Measurements from ENCODE around the gene KDM4B.

Gene KDM4B

DNA sequence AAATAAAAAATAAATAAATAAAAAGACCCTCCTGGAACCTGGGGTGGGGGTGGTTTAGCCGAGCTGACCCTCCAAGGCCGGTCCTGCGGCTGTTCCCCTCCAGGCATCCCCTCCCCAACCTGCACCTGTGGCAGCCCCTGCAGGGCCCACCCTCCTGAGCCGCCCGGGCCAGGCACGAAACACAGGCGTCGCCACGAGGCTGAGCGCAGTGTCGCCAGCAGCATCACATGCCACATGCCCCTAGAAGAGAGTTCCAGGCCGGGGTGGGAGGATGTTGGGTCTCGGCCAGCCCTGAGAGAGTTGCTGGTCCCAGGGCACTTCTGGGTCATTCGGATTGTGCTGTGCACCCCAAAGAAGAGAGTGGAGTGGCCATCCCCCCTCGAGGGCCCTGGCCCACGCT lies 82.0 kb downstream of the KDM4B start:
- Histone ChIP-seq H3K27me3 (ENCODE audit: control insufficient read depth, insufficient read depth, low read length) (no peaks in the 10 kb centered on the region), H3K9ac (ENCODE audit: low read depth, low read length) (no peak overlapping the region), H3K4me1 (ENCODE audit: control insufficient read depth, insufficient read depth, low read length) (peaks cover 2% of the 10 kb centered on the region), H3K9me3 (ENCODE audit: control insufficient read depth, insufficient read depth, low read length) (no peaks in the 10 kb centered on the region), H3K4me3 (ENCODE audit: low read depth, low read length) (no peak overlapping the region), H3K36me3 (ENCODE audit: control insufficient read depth, insufficient read depth, low read length) (peaks cover 23% of the 10 kb centered on the region)

DNA sequence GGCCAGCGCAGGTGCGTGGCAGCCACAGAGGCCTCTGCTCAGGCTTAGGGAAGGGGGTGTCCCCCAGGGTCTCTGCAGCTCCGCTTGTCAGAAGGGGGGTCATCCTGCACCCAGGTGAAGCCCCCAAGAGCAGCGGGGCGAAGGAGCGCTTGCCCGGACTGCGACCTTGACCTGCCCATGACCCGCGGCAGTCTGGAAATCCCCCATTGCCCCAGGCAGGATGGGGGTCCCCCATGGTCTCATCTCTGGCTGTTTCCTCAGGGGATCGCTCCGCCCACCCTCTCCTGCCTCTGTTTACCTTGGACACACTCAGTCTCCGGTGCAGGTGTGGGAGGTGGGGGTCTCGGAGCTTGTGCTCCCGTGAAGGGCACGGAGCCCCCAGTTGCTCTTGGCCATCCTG lies 82.7 kb downstream of the KDM4B start:
- Histone ChIP-seq H3K27me3 (ENCODE audit: control insufficient read depth, insufficient read depth, low read length) (no peaks in the 10 kb centered on the region), H3K9me3 (ENCODE audit: control insufficient read depth, insufficient read depth, low read length) (no peaks in the 10 kb centered on the region), H3K9ac (ENCODE audit: low read depth, low read length) (no peak overlapping the region), H3K4me1 (ENCODE audit: control insufficient read depth, insufficient read depth, low read length) (peaks cover 2% of the 10 kb centered on the region), H3K4me3 (ENCODE audit: low read depth, low read length) (no peak overlapping the region), H3K36me3 (ENCODE audit: control insufficient read depth, insufficient read depth, low read length) (peaks cover 23% of the 10 kb centered on the region)

DNA sequence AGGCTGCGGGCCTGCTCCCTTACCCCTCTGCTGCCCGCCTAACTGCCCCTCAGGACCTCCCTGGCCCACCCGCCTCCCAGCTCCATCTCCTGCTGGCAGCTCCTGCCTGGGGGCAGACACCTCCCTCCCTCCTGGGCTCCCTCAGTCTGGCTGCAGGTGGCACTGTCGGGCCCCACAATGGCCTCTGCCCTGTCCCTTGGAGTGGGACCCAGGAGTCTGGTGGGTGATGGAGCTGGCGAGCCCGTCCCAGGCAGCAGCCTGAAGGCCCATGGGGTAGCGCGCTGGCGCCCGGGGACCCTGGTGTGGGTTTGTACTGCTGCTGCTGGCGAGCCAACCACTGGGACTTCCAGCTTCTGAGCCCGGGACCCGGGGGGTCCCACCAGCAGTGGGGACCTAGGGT lies 83.6 kb downstream of the KDM4B start:
- Histone ChIP-seq H3K36me3 (ENCODE audit: control insufficient read depth, insufficient read depth, low read length) (peaks cover 19% of the 10 kb centered on the region), H3K4me3 (ENCODE audit: low read depth, low read length) (no peak overlapping the region), H3K9ac (ENCODE audit: low read depth, low read length) (no peak overlapping the region), H3K4me1 (ENCODE audit: control insufficient read depth, insufficient read depth, low read length) (peaks cover 2% of the 10 kb centered on the region), H3K9me3 (ENCODE audit: control insufficient read depth, insufficient read depth, low read length) (no peaks in the 10 kb centered on the region), H3K27me3 (ENCODE audit: control insufficient read depth, insufficient read depth, low read length) (no peaks in the 10 kb centered on the region)

DNA sequence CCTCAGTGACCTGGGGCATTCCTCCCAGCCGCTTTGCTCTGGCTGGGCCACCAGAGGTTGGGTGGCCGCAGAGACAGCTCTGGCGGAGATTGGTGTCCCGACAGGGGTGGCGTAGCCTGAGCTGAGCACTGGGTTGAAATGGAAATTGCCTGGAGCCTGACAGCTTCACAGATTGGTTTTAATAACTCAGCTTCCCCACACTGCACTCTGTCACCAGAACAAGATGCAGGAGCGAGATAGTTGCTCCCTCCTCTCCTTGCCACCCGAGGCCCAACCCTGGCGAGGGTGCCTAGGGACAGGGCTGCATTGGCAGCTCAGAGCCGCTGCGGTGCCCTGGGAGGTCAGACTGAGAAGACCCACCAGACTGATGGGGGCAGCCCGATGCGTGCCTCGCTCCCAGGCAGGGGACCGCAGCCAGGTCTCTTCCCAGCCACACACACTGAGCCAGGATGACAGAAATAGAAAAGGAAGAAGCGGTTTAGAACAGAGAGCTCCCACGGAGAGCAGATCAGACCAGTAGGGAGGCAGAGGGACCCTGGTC lies 84.1 kb downstream of the KDM4B start:
- Histone ChIP-seq H3K4me1 (ENCODE audit: control insufficient read depth, insufficient read depth, low read length) (peaks cover 2% of the 10 kb centered on the region), H3K36me3 (ENCODE audit: control insufficient read depth, insufficient read depth, low read length) (peaks cover 15% of the 10 kb centered on the region), H3K27me3 (ENCODE audit: control insufficient read depth, insufficient read depth, low read length) (no peaks in the 10 kb centered on the region), H3K9ac (ENCODE audit: low read depth, low read length) (no peak overlapping the region), H3K9me3 (ENCODE audit: control insufficient read depth, insufficient read depth, low read length) (no peaks in the 10 kb centered on the region), H3K4me3 (ENCODE audit: low read depth, low read length) (no peak overlapping the region)

DNA sequence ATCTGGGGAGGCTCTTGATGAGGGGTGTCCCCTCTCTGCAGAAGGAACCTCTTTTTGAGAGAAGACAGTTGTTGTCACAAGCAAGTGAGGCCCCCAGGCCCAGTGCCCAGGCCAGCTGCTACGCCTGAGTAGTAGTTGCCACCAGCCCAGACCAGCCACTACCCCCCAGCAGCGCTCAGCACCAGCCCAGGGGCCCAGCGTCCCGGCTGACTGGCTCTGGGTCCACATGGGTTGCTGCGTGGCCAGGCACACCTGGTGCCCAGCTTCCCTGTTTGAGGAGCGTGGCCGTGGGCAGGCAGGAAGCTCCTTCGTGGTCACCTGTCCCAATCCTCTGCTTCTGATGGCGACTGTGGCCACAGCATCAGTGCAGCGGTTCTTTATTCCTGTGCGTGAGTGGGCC lies 84.7 kb downstream of the KDM4B start:
- no peaks in the 10 kb centered on the region for H3K27me3 ChIP-seq (ENCODE audit: control insufficient read depth, insufficient read depth, low read length)
- H3K4me3 ChIP-seq (ENCODE audit: low read depth, low read length): no peak overlapping the region
- H3K9ac ChIP-seq (ENCODE audit: low read depth, low read length): no peak overlapping the region
- peaks cover 11% of the 10 kb centered on the region for H3K36me3 ChIP-seq (ENCODE audit: control insufficient read depth, insufficient read depth, low read length)
- H3K4me1 ChIP-seq (ENCODE audit: control insufficient read depth, insufficient read depth, low read length): peaks cover under 1% of the 10 kb centered on the region
- H3K9me3 ChIP-seq (ENCODE audit: control insufficient read depth, insufficient read depth, low read length): no peaks in the 10 kb centered on the region

DNA sequence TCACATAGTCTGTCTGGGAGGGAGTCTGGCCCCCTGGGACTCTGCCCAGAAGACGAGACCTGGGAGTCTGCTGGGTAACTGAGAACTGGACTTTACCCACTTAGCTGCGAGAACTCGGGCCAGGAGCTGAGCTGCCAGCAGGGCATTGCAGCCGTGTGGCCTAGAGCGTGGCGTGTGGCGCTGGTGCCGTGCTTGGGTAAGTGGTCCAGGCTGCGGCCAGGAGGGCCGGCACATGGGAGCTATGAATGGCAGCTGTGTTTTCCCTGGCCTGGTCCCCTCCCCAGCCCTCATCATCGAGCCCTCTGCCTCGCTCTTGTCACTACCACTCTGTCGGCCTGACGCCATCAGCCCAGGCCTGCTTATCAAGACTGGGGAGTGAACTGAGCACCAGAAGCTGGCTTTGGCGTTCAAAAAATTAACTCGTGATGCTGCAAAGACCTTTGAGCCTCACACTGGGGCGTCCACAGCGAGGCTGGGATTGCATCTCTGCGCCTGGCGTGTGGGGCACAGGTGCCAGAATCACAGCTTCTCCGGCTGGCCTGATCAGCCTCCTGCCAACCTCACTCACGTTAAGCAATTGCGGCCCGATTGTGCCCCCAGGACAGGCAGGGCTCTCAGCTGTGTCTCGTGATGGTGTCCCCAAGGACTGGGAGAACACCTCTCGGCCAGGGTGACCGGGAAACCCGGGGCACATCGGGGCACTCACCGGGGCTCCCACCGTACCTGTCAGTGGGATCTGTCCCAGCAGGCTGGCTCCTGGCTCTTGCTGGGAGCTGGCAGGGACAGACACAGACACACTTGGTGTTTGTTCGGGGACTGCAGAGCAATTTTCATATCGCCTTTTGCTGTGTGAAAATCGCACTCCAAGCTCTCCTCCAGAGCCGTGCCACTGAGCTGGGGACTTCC lies 85.9 kb downstream of the KDM4B start:
- H3K4me3 ChIP-seq (ENCODE audit: low read depth, low read length): no peak overlapping the region
- H3K36me3 ChIP-seq (ENCODE audit: control insufficient read depth, insufficient read depth, low read length): peaks cover 7% of the 10 kb centered on the region
- no peak overlapping the region for H3K9ac ChIP-seq (ENCODE audit: low read depth, low read length)

DNA sequence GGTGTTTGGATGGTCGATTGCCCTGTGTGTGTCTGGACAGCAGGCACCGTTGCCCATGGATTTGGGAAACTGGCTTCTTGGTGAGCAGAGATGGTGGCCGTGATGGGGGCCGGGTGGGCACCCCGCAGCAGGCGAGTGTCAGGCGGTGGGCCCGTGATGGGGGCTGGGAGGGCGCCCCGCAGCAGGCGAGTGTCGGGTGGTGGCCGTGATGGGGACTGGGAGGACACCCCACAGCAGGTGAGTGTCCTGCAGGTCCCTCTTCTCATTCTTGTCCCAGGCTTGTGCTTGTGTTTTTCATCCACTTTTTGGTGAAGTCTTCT lies 86.5 kb downstream of the KDM4B start:
- peaks cover 7% of the 10 kb centered on the region for H3K36me3 ChIP-seq (ENCODE audit: control insufficient read depth, insufficient read depth, low read length)
- H3K4me1 ChIP-seq (ENCODE audit: control insufficient read depth, insufficient read depth, low read length): no peaks in the 10 kb centered on the region
- H3K9me3 ChIP-seq (ENCODE audit: control insufficient read depth, insufficient read depth, low read length): no peaks in the 10 kb centered on the region
- no peak overlapping the region for H3K4me3 ChIP-seq (ENCODE audit: low read depth, low read length)
- no peak overlapping the region for H3K9ac ChIP-seq (ENCODE audit: low read depth, low read length)
- H3K27me3 ChIP-seq (ENCODE audit: control insufficient read depth, insufficient read depth, low read length): no peaks in the 10 kb centered on the region

More for the DNA sequence above, 85.9 kb downstream of the KDM4B start:
- Histone ChIP-seq H3K4me1 (ENCODE audit: control insufficient read depth, insufficient read depth, low read length) (no peaks in the 10 kb centered on the region), H3K27me3 (ENCODE audit: control insufficient read depth, insufficient read depth, low read length) (no peaks in the 10 kb centered on the region), H3K9me3 (ENCODE audit: control insufficient read depth, insufficient read depth, low read length) (no peaks in the 10 kb centered on the region)

DNA sequence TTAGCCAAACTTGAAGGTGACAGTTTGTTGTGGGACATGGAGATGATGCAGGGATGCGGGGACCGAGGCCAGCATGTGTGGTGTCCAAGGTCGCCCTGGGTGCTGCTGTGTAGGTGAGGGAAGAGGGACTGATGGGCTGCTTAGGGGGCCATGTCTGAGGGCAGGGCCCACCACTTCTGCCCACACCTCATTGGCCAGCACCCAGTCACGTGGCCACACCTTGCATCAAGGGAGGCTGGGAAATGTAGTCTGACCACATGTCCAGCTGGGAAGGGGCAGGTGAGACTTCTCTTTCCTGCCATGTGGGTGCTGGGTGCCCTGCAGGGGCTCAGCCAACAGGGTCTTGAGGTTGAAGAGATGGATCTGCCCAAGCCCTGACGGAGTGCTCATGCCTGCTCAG lies 88.9 kb downstream of the KDM4B start:
- H3K36me3 ChIP-seq (ENCODE audit: control insufficient read depth, insufficient read depth, low read length): peaks cover 10% of the 10 kb centered on the region
- no peaks in the 10 kb centered on the region for H3K4me1 ChIP-seq (ENCODE audit: control insufficient read depth, insufficient read depth, low read length)
- no peaks in the 10 kb centered on the region for H3K9me3 ChIP-seq (ENCODE audit: control insufficient read depth, insufficient read depth, low read length)
- no peak overlapping the region for H3K4me3 ChIP-seq (ENCODE audit: low read depth, low read length)
- H3K27me3 ChIP-seq (ENCODE audit: control insufficient read depth, insufficient read depth, low read length): no peaks in the 10 kb centered on the region
- H3K9ac ChIP-seq (ENCODE audit: low read depth, low read length): no peak overlapping the region

DNA sequence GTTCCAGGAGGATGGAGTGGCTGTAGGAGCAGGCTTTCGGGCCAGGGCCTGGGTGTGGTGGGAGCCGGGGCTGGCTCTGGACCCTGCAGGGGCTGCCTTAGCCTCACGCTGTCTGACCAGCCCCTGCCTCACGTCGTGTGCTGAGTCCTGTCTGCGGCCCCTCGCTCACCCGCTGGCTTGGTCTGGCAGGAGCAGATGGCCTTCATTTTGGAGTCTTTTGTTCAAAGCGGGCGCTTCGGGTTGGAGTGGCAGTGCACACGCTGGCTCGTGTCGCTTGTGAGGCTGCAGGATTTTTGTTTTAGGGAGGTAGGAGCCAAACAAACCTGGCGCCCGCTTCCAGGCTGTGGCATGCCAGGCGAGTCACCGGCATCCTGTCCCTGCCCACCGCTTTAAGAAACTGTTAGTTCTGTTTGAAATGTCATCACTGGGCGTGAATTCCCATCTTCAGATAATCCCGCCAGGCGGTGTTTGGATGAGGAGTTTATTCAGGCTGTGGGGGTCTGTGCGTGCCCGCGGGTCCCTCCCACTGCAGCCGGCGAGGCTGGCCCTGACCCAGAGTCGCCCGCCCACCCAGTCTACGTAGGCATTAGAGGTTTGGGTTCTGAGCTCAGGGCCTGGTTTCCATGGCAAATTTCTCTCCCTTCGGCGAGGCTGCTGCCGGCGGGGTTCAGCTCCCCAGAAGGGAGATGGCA lies 89.8 kb downstream of the KDM4B start:
- peaks cover 10% of the 10 kb centered on the region for H3K36me3 ChIP-seq (ENCODE audit: control insufficient read depth, insufficient read depth, low read length)
- no peak overlapping the region for H3K4me3 ChIP-seq (ENCODE audit: low read depth, low read length)
- H3K4me1 ChIP-seq (ENCODE audit: control insufficient read depth, insufficient read depth, low read length): no peaks in the 10 kb centered on the region
- H3K9ac ChIP-seq (ENCODE audit: low read depth, low read length): no peak overlapping the region
- H3K9me3 ChIP-seq (ENCODE audit: control insufficient read depth, insufficient read depth, low read length): no peaks in the 10 kb centered on the region
- H3K27me3 ChIP-seq (ENCODE audit: control insufficient read depth, insufficient read depth, low read length): no peaks in the 10 kb centered on the region

DNA sequence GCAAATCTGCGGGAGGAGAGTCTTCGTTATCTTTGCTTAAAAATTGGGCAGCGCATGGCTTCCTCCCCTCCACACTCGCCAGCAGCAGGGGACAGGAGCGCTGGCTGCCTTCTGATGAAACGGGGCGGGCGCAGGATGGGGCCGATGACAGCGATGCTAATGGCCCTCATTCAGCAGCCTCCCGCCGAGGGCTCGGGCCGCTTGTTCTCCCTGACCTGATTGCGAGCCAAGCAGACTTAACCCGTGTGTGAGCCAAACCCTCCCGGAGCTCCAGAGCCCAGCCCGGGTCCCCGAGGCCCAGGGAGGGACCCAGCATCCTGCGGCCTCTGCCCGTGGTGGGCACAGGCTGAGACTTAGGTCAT lies 90.3 kb downstream of the KDM4B start:
- Histone ChIP-seq H3K36me3 (ENCODE audit: control insufficient read depth, insufficient read depth, low read length) (peaks cover 13% of the 10 kb centered on the region), H3K9ac (ENCODE audit: low read depth, low read length) (no peak overlapping the region), H3K9me3 (ENCODE audit: control insufficient read depth, insufficient read depth, low read length) (no peaks in the 10 kb centered on the region), H3K27me3 (ENCODE audit: control insufficient read depth, insufficient read depth, low read length) (no peaks in the 10 kb centered on the region), H3K4me3 (ENCODE audit: low read depth, low read length) (no peak overlapping the region), H3K4me1 (ENCODE audit: control insufficient read depth, insufficient read depth, low read length) (no peaks in the 10 kb centered on the region)

DNA sequence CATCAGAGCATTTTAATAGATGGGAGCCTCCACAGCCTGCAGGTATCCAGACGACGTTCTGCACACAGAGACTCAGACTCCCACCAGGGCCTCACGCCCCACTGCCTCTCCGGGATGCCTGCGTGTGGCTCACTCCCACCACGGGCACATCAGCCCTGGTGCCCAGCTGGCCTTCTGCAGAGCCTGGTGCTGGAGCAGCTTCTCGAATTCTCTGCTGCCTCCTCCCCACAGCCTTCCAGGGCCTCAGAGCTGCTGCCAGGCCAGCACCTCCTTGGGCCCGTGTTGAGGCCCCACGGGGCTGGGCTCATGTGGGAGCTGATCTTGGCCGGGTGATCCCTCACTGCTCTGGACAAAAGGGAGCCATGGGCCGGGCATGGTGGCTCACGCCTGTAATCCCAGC lies 90.9 kb downstream of the KDM4B start:
- Histone ChIP-seq H3K9ac (ENCODE audit: low read depth, low read length) (no peak overlapping the region), H3K4me1 (ENCODE audit: control insufficient read depth, insufficient read depth, low read length) (no peaks in the 10 kb centered on the region), H3K9me3 (ENCODE audit: control insufficient read depth, insufficient read depth, low read length) (no peaks in the 10 kb centered on the region), H3K4me3 (ENCODE audit: low read depth, low read length) (no peak overlapping the region), H3K36me3 (ENCODE audit: control insufficient read depth, insufficient read depth, low read length) (peaks cover 12% of the 10 kb centered on the region), H3K27me3 (ENCODE audit: control insufficient read depth, insufficient read depth, low read length) (no peaks in the 10 kb centered on the region)

DNA sequence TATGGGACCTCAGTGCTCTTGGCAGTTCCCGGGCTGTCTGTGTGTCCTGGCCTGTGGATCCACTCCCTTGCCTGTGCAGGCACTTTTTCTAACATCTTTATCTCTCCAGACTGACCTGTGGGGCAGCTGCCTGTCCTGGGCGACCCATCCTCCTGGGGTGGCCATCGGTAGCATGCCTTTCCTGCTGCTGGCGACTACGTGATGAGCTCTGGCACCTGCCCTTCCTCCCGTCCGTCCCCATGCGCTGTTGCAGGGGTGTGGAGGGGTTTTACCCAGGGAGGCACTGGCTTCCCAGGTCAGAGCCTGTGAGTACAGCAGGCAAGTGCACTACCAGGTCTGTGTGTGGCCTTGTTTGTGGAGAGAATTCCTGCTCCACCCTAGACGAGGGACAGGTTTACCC lies 93.3 kb downstream of the KDM4B start:
- Histone ChIP-seq H3K36me3 (ENCODE audit: control insufficient read depth, insufficient read depth, low read length) (peaks cover 12% of the 10 kb centered on the region), H3K4me3 (ENCODE audit: low read depth, low read length) (no peak overlapping the region), H3K9ac (ENCODE audit: low read depth, low read length) (no peak overlapping the region), H3K9me3 (ENCODE audit: control insufficient read depth, insufficient read depth, low read length) (no peaks in the 10 kb centered on the region), H3K27me3 (ENCODE audit: control insufficient read depth, insufficient read depth, low read length) (no peaks in the 10 kb centered on the region), H3K4me1 (ENCODE audit: control insufficient read depth, insufficient read depth, low read length) (no peaks in the 10 kb centered on the region)
